Stimulated activated CD8-positive, alpha-beta memory T cell treated with anti-CD3 and anti-CD28 coated beads, Interleukin-4, amount 100 ng/mL, for 1 hour (primary cell): Measurements from ENCODE around the gene TMEM203.
A peak's percentile ranks its signal among the peaks of the same experiment; 100 is the strongest.
"Not testable (repeated sequence)": the region's sequence is repeated elsewhere in the genome, so short reads cannot be mapped to it uniquely, and the experiment has no call there.

Experiments used
- DNase-seq, 2 donors: peaks; one replicate each; pipeline ENCODE4 v3.0.0-alpha.2; 2020; ENCODE audit warnings: low read depth in 2 of 2, low spot score in 1 of 2

Gene TMEM203

GRCh38 chr9:137205126-137206069 is at the start of gene TMEM203, which contains the start of gene NDOR1:
TSS of gene TMEM203 (minus strand) at chr9:137205648. CDS start at chr9:137205414, 234 bp downstream.
TSS of gene NDOR1 (plus strand) at chr9:137205700. CDS start at chr9:137205778, 78 bp downstream.
- DNase-seq: peak; percentile 88 to 89

GRCh38 chr9:137254624-137255447 is 49.4 kb upstream of the TMEM203 start, which contains the start of gene NELFB:
TSS of gene NELFB (plus strand) at chr9:137255327.
- peak; percentile 94 to 96 for DNase-seq

- DNase-seq: no peak
Measured at GRCh38 chr9:137253717-137254623, 48.5 kb upstream of the TMEM203 start.

GRCh38 chr9:137252555-137253506 is 47.4 kb upstream of the TMEM203 start:
- DNase-seq: no peak

GRCh38 chr9:137251490-137252268 is 46.2 kb upstream of the TMEM203 start:
- no peak for DNase-seq

- DNase-seq: no peak
Measured at GRCh38 chr9:137251194-137251461, 45.7 kb upstream of the TMEM203 start, which contains the start of gene STPG3. TSS of gene STPG3 (plus strand) at chr9:137251286. CDS start at chr9:137251287, 1 bp downstream.

GRCh38 chr9:137250329-137251193 is 45.1 kb upstream of the TMEM203 start:
- no peak for DNase-seq

- no peak for DNase-seq
Measured at GRCh38 chr9:137247916-137248175, 42.4 kb upstream of the TMEM203 start.

GRCh38 chr9:137247135-137247915 is 41.9 kb upstream of the TMEM203 start:
- DNase-seq: no peak

GRCh38 chr9:137245450-137246421 is 40.3 kb upstream of the TMEM203 start:
- DNase-seq: no peak

GRCh38 chr9:137244486-137245449 is 39.3 kb upstream of the TMEM203 start:
- DNase-seq: no peak

- no peak for DNase-seq
Measured at GRCh38 chr9:137243626-137244485, 38.4 kb upstream of the TMEM203 start.

GRCh38 chr9:137243266-137243625 is 37.8 kb upstream of the TMEM203 start:
- not testable (repeated sequence) for DNase-seq
